ENCODE data around the gene ELFN2. TPM values are rescaled to one million over a fixed set of nuclear protein-coding genes. Genes with fewer than 3 reads are reported as not detected.

The ELFN2 gene
- total and polyA plus RNA-seq, 2 donors (not counting 3 experiments of a cell fraction or from before 2014, with no cell fraction given): 0.41 to 1.3 TPM

DNA sequence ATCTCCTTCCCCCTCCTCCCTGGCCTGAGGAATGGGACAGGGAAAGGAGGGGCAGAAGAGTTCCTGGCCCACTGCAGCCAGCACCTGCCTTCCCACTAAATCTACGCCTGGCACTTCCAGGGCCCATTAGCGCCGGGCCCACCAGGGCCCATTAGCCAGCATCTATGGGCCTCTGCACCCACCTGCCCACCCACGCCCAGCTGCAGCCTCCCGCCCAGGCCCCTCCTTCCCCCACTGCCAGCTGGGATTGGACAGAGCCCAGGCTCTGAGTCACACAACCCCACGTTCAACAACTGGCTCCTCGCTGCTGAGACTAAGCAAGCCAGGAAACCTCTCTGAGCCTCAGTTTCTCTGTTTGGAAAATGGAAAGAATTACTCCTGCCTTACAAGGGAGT is 96.2 kb downstream of the ELFN2 start:
- peak; percentile 45 for DNase-seq (ENCODE audit: low read depth, low spot score)
- POLR2A ChIA-PET: no interaction called here
- BruUV-seq (replicated peaks): no TSS peak
- H3K27ac ChIP-seq (ENCODE audit: insufficient read depth, low read depth, low read length): no peak overlapping the region
- no peaks in the 10 kb centered on the region for H3K79me2 ChIP-seq (ENCODE audit: control insufficient read depth, insufficient read depth, low read length)
- no peaks in the 10 kb centered on the region for H4K20me1 ChIP-seq (replicated peaks; ENCODE audit: control insufficient read depth, extremely low read depth, insufficient read depth, low read length)
- no peaks in the 10 kb centered on the region for H3K9me3 ChIP-seq (replicated peaks; ENCODE audit: control insufficient read depth, insufficient read depth, low read length)
- H3K36me3 ChIP-seq (ENCODE audit: control insufficient read depth in 2 of 2, extremely low read depth in 1 of 2, insufficient read depth in 2 of 2, low read length in 2 of 2): no peaks in the 10 kb centered on the region
- intact Hi-C loops (cut with micrococcal nuclease): loop anchor here (1.0 kb wide), 1 partner anchor 101 kb away; no protein-coding TSS in a partner anchor
- dilution Hi-C loops (cut with MboI; ENCODE audit: extremely low pct_ligation_motif_present, low sequenced_read_pairs): no loop called here
- CTCF ChIA-PET: interaction anchor here (0.7 to 3.5 kb wide), 13 partner anchors 9 to 141 kb away, joined by 3 to 33 read pairs (median 4); no protein-coding TSS in a partner anchor
- no peak for TF ChIP-seq CTCF (IDR thresholded peaks at IDR 0.05; ENCODE audit: extremely low read depth in 1 of 2, insufficient read depth in 1 of 2, low read depth in 1 of 2, low read length in 2 of 2)
- TF ChIP-seq GATA2 (IDR thresholded peaks at IDR 0.05; ENCODE audit: insufficient read depth, insufficient read length, low read depth, low read length): no peak
- TF ChIP-seq POLR2A (IDR thresholded peaks at IDR 0.05; ENCODE audit: low read depth, low read length): no peak
- no peak for TF ChIP-seq EZH2 (IDR thresholded peaks at IDR 0.05; ENCODE audit: borderline replicate concordance, low read depth, low read length, severe bottlenecking)
- no peak for TF ChIP-seq MAX (IDR thresholded peaks at IDR 0.05; ENCODE audit: insufficient read depth, insufficient read length)
- no peak for TF ChIP-seq POLR2AphosphoS5 (IDR thresholded peaks at IDR 0.05; ENCODE audit: insufficient read depth, low read depth, low read length)
- no peak for TF ChIP-seq JUN (IDR thresholded peaks at IDR 0.05; ENCODE audit: borderline replicate concordance, insufficient read depth, insufficient read length, low read depth)
- no peak for TF ChIP-seq MYC (IDR thresholded peaks at IDR 0.05; ENCODE audit: low read depth, low read length)
- no peak for TF ChIP-seq FOS (IDR thresholded peaks at IDR 0.05; ENCODE audit: borderline replicate concordance, insufficient read depth, low read length)
- H3K4me3 ChIP-seq (replicated peaks in 1 of 3; ENCODE audit: insufficient read depth in 1 of 3, low read depth in 1 of 3, low read length in 3 of 3): no peak overlapping the region
- peaks cover 22 to 24% of the 10 kb centered on the region in 2 experiments for H3K27me3 ChIP-seq (ENCODE audit: control insufficient read depth in 2 of 2, insufficient read depth in 2 of 2, low read length in 2 of 2)
- peaks cover 31% of the 10 kb centered on the region for H3K4me1 ChIP-seq (ENCODE audit: control insufficient read depth, extremely low read depth, insufficient read depth, low read length)
- no peak overlapping the region for H2AFZ ChIP-seq (ENCODE audit: low read depth, low read length)
- no peaks in the 10 kb centered on the region for H3K9me1 ChIP-seq (replicated peaks; ENCODE audit: control insufficient read depth, extremely low read depth, insufficient read depth, low read length)
- peak; percentile 82 for FAIRE-seq
- no peak overlapping the region for H3K4me2 ChIP-seq (ENCODE audit: insufficient read depth, low read length)
- no peak overlapping the region for H3K9ac ChIP-seq (replicated peaks; ENCODE audit: extremely low read depth, insufficient read depth, low read length)

All from endothelial cell of umbilical vein (primary cell).